SK-N-SH (cell line): ENCODE measurements around the gene RSAD2. TPM values are rescaled to one million over a fixed set of nuclear protein-coding genes. Genes with fewer than 3 reads are reported as not detected.

Experiments used
- CTCF ChIA-PET: fragments of 300-600, 350-600 bp; formaldehyde crosslinking; extraction: SDS; loops from one replicate; lab custom pipeline; 2021; lab: Yijun Ruan, JAX
- POLR2A ChIA-PET: fragments of 350-600 bp; sonication (Branson Sonifier 250); formaldehyde crosslinking; extraction: SDS; loops from one replicate; lab custom pipeline; 2020; ENCODE audit warnings: antibody characterized with exemption, inconsistent platforms; lab: Yijun Ruan, JAX
- DNase-seq: peaks from one replicate; pipeline ENCODE4 v3.0.0; 2012
- H2AFZ ChIP-seq: fragments of 200-600 bp; sonication (generic); 2 replicates; pipeline ENCODE4 v1.8.1; 2016; ENCODE audit warnings: antibody characterized with exemption, mild to moderate bottlenecking, low read depth
- H3F3A ChIP-seq: fragments of 200-600 bp; sonication (generic); replicated peaks from 2 replicates; pipeline ENCODE3; 2016; ENCODE audit warnings: antibody characterized with exemption, mild to moderate bottlenecking; ENCODE audit not compliant: insufficient read depth
- H3K27ac ChIP-seq, 2 experiments: fragments of 200-500 bp in 1 of 2; fragments of 200-600 bp in 1 of 2; sonication (Bioruptor generic) in 1 of 2; sonication (generic), shearing (Covaris generic) in 1 of 2; 2 replicates each; pipeline versions ENCODE4 v1.5.1 to v1.6.1; 2014 to 2016; ENCODE audit warnings: low read depth in 2 of 2, inconsistent platforms in 1 of 2, low read length in 1 of 2, mild to moderate bottlenecking in 1 of 2, mixed read lengths in 1 of 2
- H3K27me3 ChIP-seq: fragments of 200-600 bp; sonication (generic), shearing (Covaris generic); 2 replicates; pipeline ENCODE4 v1.6.1; 2016; ENCODE audit warnings: mixed run types; ENCODE audit not compliant: insufficient read depth
- H3K36me3 ChIP-seq, 2 experiments: fragments of 200-500 bp in 1 of 2; fragments of 200-600 bp in 1 of 2; sonication (Bioruptor generic) in 1 of 2; sonication (generic) in 1 of 2; replicated peaks in 1 of 2; 2 replicates each; pipeline versions ENCODE3 to v1.5.1; 2014 to 2016; ENCODE audit warnings: low read length in 1 of 2, mild to moderate bottlenecking in 1 of 2; ENCODE audit not compliant: insufficient read depth in 2 of 2, control insufficient read depth in 1 of 2
- H3K4me1 ChIP-seq, 2 experiments: fragments of 200-500 bp in 1 of 2; fragments of 200-600 bp in 1 of 2; sonication (Bioruptor generic) in 1 of 2; sonication (generic), shearing (Covaris generic) in 1 of 2; 2 replicates each; pipeline versions ENCODE4 v1.5.1 to v1.6.1; 2014 to 2016; ENCODE audit warnings: low read depth in 1 of 2, low read length in 1 of 2, mixed run types in 1 of 2; ENCODE audit not compliant: insufficient read depth in 2 of 2, control insufficient read depth in 1 of 2
- H3K4me2 ChIP-seq: fragments of 200-600 bp; sonication (generic), shearing (Covaris generic); 2 replicates; pipeline ENCODE4 v1.6.1; 2017; ENCODE audit warnings: mixed run types
- H3K4me3 ChIP-seq, 2 experiments: fragments of 200-500 bp in 1 of 2; fragments of 200-600 bp in 1 of 2; sonication (Bioruptor generic) in 1 of 2; sonication (generic), shearing (Covaris generic) in 1 of 2; 2 replicates each; pipeline versions ENCODE4 v1.5.1 to v1.8.1; 2014 to 2016; ENCODE audit warnings: low read depth in 2 of 2, inconsistent platforms in 1 of 2, low read length in 1 of 2, mild to moderate bottlenecking in 1 of 2, mixed read lengths in 1 of 2, moderate library complexity in 1 of 2
- H3K79me2 ChIP-seq: fragments of 200-600 bp; sonication (generic); 2 replicates; pipeline ENCODE4 v1.8.1; 2017; ENCODE audit warnings: mild to moderate bottlenecking; ENCODE audit not compliant: insufficient read depth
- H3K9ac ChIP-seq: fragments of 200-600 bp; sonication (generic); 2 replicates; pipeline ENCODE4 v1.6.1; 2017; ENCODE audit warnings: mixed run types
- H3K9me2 ChIP-seq: fragments of 200-600 bp; sonication (generic); 2 replicates; pipeline ENCODE4 v1.6.1; 2017; ENCODE audit warnings: mixed run types
- H3K9me3 ChIP-seq: fragments of 200-600 bp; sonication (generic); 2 replicates; pipeline ENCODE4 v1.6.1; 2017; ENCODE audit warnings: mixed run types, mild to moderate bottlenecking, moderate library complexity
- H4K20me1 ChIP-seq: fragments of 200-600 bp; sonication (generic); 2 replicates; pipeline ENCODE4 v1.6.1; 2017; ENCODE audit warnings: mild to moderate bottlenecking, mixed run types; ENCODE audit not compliant: insufficient read depth
- CHD2 ChIP-seq: fragments of 150-350 bp; IDR thresholded peaks from 2 replicates; pipeline ENCODE4 v1.6.1; 2018; ENCODE audit warnings: low read length; ENCODE audit not compliant: partially characterized antibody
- EP300 ChIP-seq, 2 experiments: IDR thresholded peaks; 2 replicates each; pipeline versions ENCODE4 v1.4.0 to v1.6.1; 2012; ENCODE audit warnings: borderline replicate concordance in 1 of 2, low read depth in 1 of 2, low read length in 1 of 2
- EZH2phosphoT487 ChIP-seq: fragments of 200-600 bp; sonication (generic); IDR thresholded peaks from 2 replicates; pipeline ENCODE4 v1.6.1; 2017; ENCODE audit warnings: low read depth, mixed run types, mild to moderate bottlenecking, antibody characterized with exemption, moderate library complexity, borderline replicate concordance
- FOSL2 ChIP-seq: IDR thresholded peaks from 2 replicates; pipeline ENCODE4 v1.4.0; 2012; ENCODE audit warnings: low read depth, mild to moderate bottlenecking, moderate library complexity, borderline replicate concordance
- FOXM1 ChIP-seq: IDR thresholded peaks from 2 replicates; pipeline ENCODE4 v1.4.0; 2012; ENCODE audit warnings: low read depth, mild to moderate bottlenecking
- GATA2 ChIP-seq: sonication (generic); formaldehyde crosslinking; IDR thresholded peaks from 2 replicates; pipeline ENCODE4 v1.5.0; 2020; ENCODE audit warnings: mild to moderate bottlenecking, missing genetic modification reagents
- MXI1 ChIP-seq: IDR thresholded peaks from 2 replicates; pipeline ENCODE4 v1.6.1; 2012; ENCODE audit warnings: mild to moderate bottlenecking, low read depth, low read length, improper control_type of control experiment
- POLR2AphosphoS5 ChIP-seq: IDR thresholded peaks from 2 replicates; pipeline ENCODE4 v1.6.1; 2012; ENCODE audit warnings: low read depth, low read length
- RCOR1 ChIP-seq: fragments of 150-350 bp; IDR thresholded peaks from 2 replicates; pipeline ENCODE4 v1.6.1; 2017; ENCODE audit warnings: antibody characterized with exemption, low read length
- SMC3 ChIP-seq: IDR thresholded peaks from 2 replicates; pipeline ENCODE4 v1.6.1; 2012; ENCODE audit warnings: low read depth, low read length, improper control_type of control experiment
- TAF1 ChIP-seq: IDR thresholded peaks from 2 replicates; pipeline ENCODE4 v1.6.1; 2012; ENCODE audit warnings: low read depth, mild to moderate bottlenecking, low read length, moderate library complexity, borderline replicate concordance
- TEAD4 ChIP-seq: IDR thresholded peaks from 2 replicates; pipeline ENCODE4 v1.4.0; 2012; ENCODE audit warnings: mild to moderate bottlenecking, borderline replicate concordance; ENCODE audit not compliant: insufficient read depth
- WGBS: methylation state at CpG from one replicate; pipeline ENCODE4 v1.1.6; 2017; ENCODE audit warnings: low lambda C conversion rate; 5-methylcytosine and 5-hydroxymethylcytosine counted together
- polyA plus RNA-seq, 3 experiments: library from polyadenylated mRNA; depleted of rRNA; stranded (reverse); fragments of >200 nt; gene quantifications; 2 replicates each; pipeline ENCODE4 v1.2.3, GENCODE V29; 2012
- TF ChIP-seq, protein P1 (sequence below): IDR thresholded peaks from 2 replicates; pipeline ENCODE4 v1.4.0; 2012; ENCODE audit warnings: low read depth, borderline replicate concordance
- TF ChIP-seq, protein P2 (sequence below): IDR thresholded peaks from 2 replicates; pipeline ENCODE4 v1.4.0; 2012; ENCODE audit warnings: low read depth
- TF ChIP-seq, protein P3 (sequence below): fragments of 150-350 bp; IDR thresholded peaks from 2 replicates; pipeline ENCODE4 v1.6.1; 2016; ENCODE audit warnings: mild to moderate bottlenecking, low read depth, low read length
- TF ChIP-seq, protein P4 (sequence below): fragments of 150-350 bp; IDR thresholded peaks from 2 replicates; pipeline ENCODE4 v1.6.1; 2017; ENCODE audit warnings: antibody characterized with exemption, low read length, low read depth, borderline replicate concordance

RSAD2 gene
- polyA plus RNA-seq, 1 of the 3 experiments (the other 2 are of a cell fraction) = 0.35 TPM

DNA sequence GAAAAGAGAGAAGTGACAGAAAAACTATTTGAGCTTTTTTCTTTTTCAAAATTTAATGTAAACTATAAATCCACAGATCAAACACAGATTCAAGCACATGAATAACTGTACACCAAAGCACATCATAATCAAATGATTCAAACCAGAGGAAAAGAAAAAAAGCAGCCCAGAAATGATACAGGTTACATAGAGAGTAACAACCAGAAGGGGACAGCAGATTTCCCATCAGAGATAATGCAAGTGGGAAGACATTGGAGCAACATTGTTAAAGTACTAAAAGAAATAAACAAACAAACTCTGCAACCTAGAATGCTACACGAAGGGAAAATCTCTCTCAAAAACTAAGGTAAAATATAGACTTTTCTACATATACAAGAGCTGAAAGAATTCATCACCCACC, 46.3 kb upstream of the RSAD2 start:
- POLR2A ChIA-PET = no interaction called here
- no peak overlapping the region for H3K4me2 ChIP-seq
- H3K27ac ChIP-seq = no peak overlapping the region
- no peak overlapping the region for H3K4me3 ChIP-seq
- no peak overlapping the region for H2AFZ ChIP-seq
- DNase-seq = no peak
- H4K20me1 ChIP-seq = no peaks in the 10 kb centered on the region
- no peak overlapping the region for H3K9ac ChIP-seq
- H3K36me3 ChIP-seq = no peaks in the 10 kb centered on the region
- CTCF ChIA-PET = interaction anchor here (0.7 to 1.3 kb wide), 3 partner anchors 12 to 1362 kb away, joined by 3 to 5 read pairs (median 3); no protein-coding TSS in a partner anchor
- 0% methylated on average over 1 of the region's 1 CpG for whole genome bisulfite sequencing
- no peaks in the 10 kb centered on the region; a peak in 2 of 4 replicates for H3K4me1 ChIP-seq
- peaks cover 11% of the 10 kb centered on the region; the same call in 1 of the 2 replicates for H3K9me3 ChIP-seq
- no peaks in the 10 kb centered on the region for H3K79me2 ChIP-seq
- TF ChIP-seq MXI1 (no peak), TAF1 (no peak), FOXM1 (no peak), GATA2 (CRISPR knock-in tag) (no peak), EZH2phosphoT487 (no peak)
- TF ChIP-seq, protein P1, sequence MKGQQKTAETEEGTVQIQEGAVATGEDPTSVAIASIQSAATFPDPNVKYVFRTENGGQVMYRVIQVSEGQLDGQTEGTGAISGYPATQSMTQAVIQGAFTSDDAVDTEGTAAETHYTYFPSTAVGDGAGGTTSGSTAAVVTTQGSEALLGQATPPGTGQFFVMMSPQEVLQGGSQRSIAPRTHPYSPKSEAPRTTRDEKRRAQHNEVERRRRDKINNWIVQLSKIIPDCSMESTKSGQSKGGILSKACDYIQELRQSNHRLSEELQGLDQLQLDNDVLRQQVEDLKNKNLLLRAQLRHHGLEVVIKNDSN = no peak
- no peaks in the 10 kb centered on the region for H3F3A ChIP-seq
- no peaks in the 10 kb centered on the region for H3K9me2 ChIP-seq
- H3K27me3 ChIP-seq = no peaks in the 10 kb centered on the region

DNA sequence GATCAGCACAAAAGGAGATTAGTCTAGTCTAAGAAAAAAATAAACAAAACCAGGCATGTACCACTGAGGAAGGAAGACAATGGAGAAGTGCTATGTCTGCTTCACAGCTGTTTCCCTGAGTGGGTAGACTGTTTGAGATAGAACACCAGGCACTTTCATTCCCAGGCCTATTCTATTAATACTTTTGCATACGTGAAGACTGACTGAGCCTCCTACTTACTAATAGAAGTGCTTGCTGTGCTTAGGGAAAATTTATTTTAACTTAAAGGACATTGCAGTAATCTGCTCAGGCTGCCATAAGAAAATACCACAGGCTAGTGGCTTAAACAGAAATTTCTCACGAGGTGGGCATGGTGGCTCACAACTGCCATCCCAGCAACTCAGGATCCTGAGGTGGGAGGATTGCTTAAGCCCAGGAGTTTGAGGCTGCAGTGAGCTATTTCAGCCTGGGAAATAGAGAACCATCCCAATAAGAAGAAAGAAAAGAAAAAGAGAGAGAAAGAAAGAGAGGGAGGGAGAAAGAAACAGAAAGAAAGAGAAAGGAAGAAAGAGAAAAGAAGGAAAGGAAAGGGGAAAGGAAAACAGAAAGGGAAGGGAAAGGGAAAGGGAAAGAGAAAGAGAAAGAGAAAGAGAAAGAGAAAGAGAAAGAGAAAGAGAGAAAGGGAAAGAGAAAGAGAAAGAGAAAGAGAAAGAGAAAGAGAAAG, 44.8 kb upstream of the RSAD2 start:
- Histone ChIP-seq H3K4me3 (no peak overlapping the region; a peak in 1 of 4 replicates), H3F3A (no peaks in the 10 kb centered on the region), H3K9me2 (no peaks in the 10 kb centered on the region), H2AFZ (no peak overlapping the region), H3K27ac (no peak overlapping the region), H3K4me2 (no peak overlapping the region), H3K9me3 (peaks cover 11% of the 10 kb centered on the region; the same call in 1 of the 2 replicates), H3K79me2 (no peaks in the 10 kb centered on the region), H3K9ac (no peak overlapping the region), H3K4me1 (no peaks in the 10 kb centered on the region; a peak in 1 of 4 replicates), H3K27me3 (no peaks in the 10 kb centered on the region), H3K36me3 (no peaks in the 10 kb centered on the region), H4K20me1 (no peaks in the 10 kb centered on the region)
- ChIA-PET POLR2A (no interaction called here), CTCF (no interaction called here)
- DNase-seq = no peak
- TF ChIP-seq FOSL2 (no peak), POLR2AphosphoS5 (no peak), EZH2phosphoT487 (no peak), FOXM1 (no peak), GATA2 (CRISPR knock-in tag) (no peak), CHD2 (no peak), EP300 (IDR thresholded peaks at IDR 0.05; ENCODE audit: borderline replicate concordance in 1 of 2, low read depth in 1 of 2, low read length in 1 of 2) (no peak), SMC3 (no peak), RCOR1 (no peak), TEAD4 (no peak)
- TF ChIP-seq, protein P1 = no peak
- TF ChIP-seq, protein P2, sequence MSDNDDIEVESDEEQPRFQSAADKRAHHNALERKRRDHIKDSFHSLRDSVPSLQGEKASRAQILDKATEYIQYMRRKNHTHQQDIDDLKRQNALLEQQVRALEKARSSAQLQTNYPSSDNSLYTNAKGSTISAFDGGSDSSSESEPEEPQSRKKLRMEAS = no peak
- TF ChIP-seq, protein P3, sequence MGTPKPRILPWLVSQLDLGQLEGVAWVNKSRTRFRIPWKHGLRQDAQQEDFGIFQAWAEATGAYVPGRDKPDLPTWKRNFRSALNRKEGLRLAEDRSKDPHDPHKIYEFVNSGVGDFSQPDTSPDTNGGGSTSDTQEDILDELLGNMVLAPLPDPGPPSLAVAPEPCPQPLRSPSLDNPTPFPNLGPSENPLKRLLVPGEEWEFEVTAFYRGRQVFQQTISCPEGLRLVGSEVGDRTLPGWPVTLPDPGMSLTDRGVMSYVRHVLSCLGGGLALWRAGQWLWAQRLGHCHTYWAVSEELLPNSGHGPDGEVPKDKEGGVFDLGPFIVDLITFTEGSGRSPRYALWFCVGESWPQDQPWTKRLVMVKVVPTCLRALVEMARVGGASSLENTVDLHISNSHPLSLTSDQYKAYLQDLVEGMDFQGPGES = no peak
- TF ChIP-seq, protein P4, sequence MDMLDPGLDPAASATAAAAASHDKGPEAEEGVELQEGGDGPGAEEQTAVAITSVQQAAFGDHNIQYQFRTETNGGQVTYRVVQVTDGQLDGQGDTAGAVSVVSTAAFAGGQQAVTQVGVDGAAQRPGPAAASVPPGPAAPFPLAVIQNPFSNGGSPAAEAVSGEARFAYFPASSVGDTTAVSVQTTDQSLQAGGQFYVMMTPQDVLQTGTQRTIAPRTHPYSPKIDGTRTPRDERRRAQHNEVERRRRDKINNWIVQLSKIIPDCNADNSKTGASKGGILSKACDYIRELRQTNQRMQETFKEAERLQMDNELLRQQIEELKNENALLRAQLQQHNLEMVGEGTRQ = no peak
- 18% methylated on average over 2 of the region's 2 CpGs for WGBS
